ENCODE results near the gene CADM3.

Gene CADM3

GRCh38 chr1:159171254-159171687 lies at the start of gene CADM3:
CADM3 (plus strand) TSS chr1:159171615; CDS start chr1:159171766, 151 bp downstream.
- DNase-seq (ENCODE audit: low spot score) = no peak

GRCh38 chr1:159122005-159122621 lies 49.3 kb upstream of the CADM3 start:
- no peak for DNase-seq (ENCODE audit: low spot score)

DNA sequence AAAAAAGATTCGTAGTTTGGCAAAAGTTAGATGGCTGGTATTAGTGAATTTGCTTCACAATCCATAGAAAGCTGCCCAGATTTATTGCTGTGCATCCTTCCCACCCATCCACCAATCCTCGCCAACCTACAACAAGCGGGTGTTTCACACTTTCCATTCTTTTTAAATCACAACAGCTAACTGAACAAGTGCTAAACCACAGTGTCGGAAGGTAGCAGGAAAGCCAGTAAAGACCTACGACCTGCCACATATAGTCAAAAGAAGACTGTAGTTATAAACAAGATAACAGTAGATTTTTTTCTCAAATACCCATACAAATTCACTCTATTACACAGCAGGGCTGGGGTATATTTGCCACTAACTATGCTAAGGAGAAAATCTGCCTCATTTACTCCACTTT lies 47.8 kb upstream of the CADM3 start:
- no peak for DNase-seq (ENCODE audit: low spot score)

DNA sequence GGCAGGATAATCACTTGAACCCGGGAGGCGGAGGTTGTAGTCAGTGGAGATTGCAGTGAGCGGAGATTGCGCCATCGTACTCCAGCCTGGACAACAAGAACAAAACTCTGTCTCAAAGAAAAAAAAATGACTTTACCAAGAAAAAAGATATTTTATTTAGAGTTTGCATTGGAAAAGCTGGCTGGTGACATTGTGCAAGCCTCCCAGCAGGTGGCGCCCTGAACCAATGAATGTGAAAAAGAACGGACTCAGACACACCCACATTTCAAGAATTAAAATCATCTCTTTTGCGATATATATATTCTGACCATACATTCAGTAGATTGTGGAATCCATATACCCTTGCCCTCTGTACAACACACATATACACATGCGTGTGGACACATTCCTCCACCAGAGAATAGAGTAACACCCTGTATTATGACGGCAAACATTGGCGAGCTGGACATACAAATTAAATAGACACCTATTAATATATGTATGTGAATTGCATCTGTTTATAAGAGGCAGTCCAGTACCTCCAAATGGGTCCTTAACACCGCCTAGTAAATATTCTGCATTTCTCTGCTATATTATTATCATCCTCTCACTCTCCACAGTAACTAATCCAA lies 39.0 kb upstream of the CADM3 start:
- peak; percentile 49 for DNase-seq (ENCODE audit: low spot score)

DNA sequence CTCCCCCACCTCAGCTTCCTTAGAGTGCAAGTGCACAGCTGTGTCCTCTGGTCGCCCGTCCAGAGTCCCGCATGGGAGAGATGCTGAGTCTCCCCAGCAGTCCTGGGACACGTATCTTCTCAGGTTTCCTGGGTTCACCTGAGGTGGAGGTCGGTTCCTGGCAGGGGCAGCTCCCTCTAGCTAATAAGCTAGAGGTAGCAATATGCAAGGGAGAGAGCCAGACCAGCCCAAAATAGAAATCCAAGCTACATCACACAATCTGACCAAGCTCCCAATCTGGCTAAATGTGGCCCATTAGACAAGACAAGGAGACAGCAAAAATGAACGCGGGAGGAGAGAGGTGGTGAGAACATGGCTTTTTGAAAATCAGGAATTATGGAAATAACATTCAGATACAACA lies 30.9 kb upstream of the CADM3 start:
- no peak for DNase-seq (ENCODE audit: low spot score)

DNA sequence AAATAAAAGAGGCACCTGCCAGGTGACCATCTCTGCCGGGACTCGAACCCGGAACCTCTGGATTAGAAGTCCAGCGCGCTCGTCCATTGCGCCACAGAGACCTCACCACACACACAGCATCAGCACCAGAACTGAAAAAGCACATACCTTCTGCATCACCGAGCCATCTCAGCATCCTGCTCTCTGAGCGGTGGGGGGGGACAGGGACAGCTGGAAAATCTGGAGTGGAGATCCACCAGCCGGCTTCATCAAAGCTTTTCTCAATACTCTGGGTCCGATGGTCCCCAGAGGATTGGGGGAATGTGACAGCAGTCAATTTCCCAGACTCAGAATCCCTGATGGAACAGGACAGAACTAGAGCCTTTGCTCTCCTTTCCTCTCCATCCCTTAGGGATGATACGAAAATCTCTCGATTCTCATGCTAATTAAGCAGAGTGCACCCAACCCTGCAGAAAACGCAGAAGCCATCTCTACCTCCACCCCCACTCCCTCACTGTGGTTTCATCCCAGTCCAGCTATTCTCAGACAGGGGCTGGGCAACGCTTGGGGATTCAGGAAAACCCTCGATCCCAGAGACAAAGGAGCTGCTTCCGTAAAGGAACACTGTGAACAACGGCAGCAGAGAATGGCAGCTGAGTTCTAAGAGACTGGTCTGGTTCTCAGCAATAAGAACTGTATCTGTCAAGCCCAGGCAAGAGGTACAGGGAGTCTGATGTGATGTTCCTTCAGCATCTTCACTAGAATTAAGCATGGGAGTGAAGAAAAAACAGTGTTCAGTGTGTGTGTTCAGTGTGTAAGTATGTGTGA lies 29.6 kb upstream of the CADM3 start:
- DNase-seq (ENCODE audit: low spot score) = no peak

GRCh38 chr1:159142391-159142663 lies 29.1 kb upstream of the CADM3 start:
- no peak for DNase-seq (ENCODE audit: low spot score)

GRCh38 chr1:159142726-159143510 lies 28.5 kb upstream of the CADM3 start:
- DNase-seq (ENCODE audit: low spot score) = no peak

DNA sequence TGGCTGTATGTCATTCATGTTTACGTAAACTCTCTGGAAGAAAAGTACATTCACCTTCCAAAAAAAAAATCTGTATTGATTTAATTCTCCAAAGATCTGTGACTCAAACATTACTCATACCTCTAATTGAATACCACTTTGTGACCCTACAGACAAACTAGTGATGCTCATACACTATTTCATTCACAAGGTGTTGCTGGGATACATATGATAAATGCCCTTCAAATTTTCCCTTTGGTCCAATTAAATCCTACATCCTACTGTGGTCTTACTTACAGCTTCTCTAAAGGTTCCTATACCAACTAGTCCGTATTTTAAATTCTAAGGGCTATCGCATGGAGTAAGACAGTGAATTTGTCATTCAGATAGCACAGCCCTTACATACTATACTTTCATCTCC lies 26.8 kb upstream of the CADM3 start:
- DNase-seq (ENCODE audit: low spot score) = no peak

DNA sequence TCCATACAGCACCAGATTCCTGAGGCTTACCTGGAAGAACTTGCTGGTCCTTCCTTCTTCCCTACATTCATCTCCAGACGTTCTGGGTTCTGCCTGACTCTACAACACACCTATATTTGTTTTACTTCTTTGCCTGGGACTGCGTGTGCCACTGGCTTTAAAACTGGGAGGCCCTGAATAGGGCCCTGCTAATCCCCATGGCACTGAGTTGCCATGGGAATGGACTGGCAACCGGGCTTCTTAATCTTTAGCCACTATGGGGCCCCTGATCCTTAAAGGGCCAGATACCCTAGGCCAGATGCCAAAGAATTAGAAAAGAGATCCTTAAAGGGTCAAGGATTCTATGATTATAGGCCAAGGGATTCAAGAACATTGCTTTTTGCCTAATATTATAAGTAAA lies 24.4 kb upstream of the CADM3 start:
- DNase-seq (ENCODE audit: low spot score) = no peak

DNA sequence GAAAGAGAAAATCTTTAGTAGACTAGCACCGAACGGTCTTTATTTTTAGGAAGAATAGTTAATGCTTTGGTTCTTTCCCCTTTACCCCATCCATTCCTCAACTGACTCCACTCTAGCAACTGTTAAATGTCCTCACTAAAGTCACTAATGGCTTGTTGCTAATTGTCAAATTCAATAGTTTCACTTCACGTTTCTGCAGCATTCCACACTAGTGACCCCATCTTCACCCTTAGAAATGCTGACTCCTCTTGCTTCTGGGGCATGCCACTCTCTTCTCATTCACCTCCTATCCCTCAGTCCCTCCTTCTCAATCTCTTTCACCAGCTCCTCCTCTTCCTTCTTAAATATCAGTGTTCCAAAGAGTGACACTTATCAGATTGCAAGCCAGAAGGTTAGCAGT lies 19.4 kb upstream of the CADM3 start:
- DNase-seq (ENCODE audit: low spot score) = no peak

- DNase-seq (ENCODE audit: low spot score) = peak; percentile 66
These were observed 10.3 kb upstream of the CADM3 start for GRCh38 chr1:159161001-159161718.

GRCh38 chr1:159161719-159162026 lies 9.7 kb upstream of the CADM3 start:
- DNase-seq (ENCODE audit: low spot score) = no peak

GRCh38 chr1:159162516-159163265 lies 8.7 kb upstream of the CADM3 start:
- DNase-seq (ENCODE audit: low spot score) = no peak

DNA sequence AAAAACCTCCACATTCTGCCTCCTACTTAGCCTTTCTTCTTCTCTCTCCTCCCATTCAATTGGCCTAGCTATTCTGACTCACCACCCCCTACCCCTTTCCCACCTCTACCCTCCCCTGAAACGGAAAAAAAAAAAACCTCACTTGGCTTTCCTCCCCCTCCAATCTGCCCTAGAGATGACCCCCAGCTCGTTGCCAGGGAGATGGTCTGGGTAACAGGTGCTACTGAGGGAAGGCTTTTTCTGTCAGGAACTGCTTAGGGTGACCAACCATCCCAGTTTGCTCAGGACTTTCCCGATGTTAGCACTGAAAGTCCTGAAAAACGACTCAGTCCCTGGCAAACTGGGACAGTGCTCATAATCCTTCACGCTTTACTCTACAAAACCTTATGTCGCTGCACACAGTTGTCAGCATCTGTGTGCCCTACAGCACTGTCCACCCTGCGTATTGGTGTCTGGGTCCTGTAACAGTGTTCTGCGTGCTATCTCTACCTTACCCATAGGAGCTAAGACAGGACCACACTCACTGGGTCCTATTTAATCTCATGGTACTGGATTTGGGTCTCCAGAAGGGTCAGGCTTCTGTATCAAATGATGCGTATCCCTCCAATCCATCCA lies 7.7 kb upstream of the CADM3 start:
- no peak for DNase-seq (ENCODE audit: low spot score)

GRCh38 chr1:159168043-159168442 lies 3.4 kb upstream of the CADM3 start:
- no peak for DNase-seq (ENCODE audit: low spot score)

GRCh38 chr1:159170639-159171038 lies 776 bp upstream of the CADM3 start:
- DNase-seq (ENCODE audit: low spot score) = no peak

DNA sequence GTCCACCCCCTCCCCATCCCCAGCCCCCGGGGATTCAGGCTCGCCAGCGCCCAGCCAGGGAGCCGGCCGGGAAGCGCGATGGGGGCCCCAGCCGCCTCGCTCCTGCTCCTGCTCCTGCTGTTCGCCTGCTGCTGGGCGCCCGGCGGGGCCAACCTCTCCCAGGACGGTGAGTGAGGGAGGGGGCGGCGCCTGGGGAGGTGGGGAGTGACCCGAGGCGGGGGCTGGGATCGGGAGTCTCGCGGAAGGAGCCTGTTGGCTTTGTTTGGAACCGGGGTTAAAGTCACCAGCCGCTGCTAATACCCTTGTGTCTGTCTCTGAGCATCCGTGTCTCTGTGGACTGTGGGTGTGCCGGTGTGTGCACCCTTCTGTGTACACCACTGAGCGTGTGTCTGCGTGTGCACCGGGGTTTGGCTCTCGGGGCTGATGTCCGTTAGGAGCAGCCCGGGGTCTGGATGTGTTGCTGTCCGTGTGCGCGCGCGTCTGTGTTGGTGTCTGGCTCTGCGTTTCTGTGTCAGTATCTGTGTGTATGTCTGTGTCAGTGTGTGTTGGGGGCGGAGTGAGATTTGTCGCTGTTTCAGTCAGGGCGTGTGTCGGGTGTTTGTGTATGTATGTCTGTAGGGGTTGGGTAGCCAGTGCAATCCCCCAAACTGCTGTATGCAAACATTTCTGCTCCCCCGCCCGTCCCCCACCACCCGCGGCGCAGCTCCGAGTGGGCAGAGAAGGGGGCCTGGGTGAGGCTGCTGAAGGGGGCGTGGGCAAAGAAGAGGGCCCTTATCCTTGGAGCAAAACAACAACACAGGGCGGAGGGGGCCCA lies 480 bp downstream of the CADM3 start:
- no peak for DNase-seq (ENCODE audit: low spot score)

- no peak for DNase-seq (ENCODE audit: low spot score)
These were observed 1.3 kb downstream of the CADM3 start for GRCh38 chr1:159172614-159173291.

DNA sequence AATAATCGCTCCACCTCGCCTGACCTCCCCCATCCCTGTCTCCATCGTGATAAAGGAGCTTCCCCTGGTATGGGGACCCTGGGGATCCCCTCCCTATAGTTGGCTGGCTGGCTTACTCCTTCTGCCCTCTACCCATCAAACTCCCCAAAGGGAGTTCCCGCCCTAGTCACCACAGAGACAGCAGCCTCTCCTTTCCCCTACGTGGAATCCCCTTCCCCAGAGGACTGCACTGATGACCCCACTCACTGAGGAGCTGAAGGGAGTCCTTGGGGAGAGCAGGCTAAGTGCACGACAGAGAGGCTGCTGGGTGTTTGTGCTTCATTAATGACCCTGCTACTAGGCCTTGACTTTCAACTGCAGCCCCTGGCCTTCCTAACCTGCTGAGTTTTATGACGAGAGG lies 1.9 kb downstream of the CADM3 start:
- no peak for DNase-seq (ENCODE audit: low spot score)
